CD4-positive, alpha-beta T cell treated with Interleukin-1 beta for 1 hour (primary cell): ENCODE results near the gene HMG20A.

Source experiments
- DNase-seq, 2 donors: peaks; one replicate each; pipeline ENCODE4 v3.0.0-alpha.2; 2020 to 2022

The HMG20A gene

GRCh38 chr15:77430652-77431051, 10.0 kb downstream of the HMG20A start:
- DNase-seq, result no peak

DNA sequence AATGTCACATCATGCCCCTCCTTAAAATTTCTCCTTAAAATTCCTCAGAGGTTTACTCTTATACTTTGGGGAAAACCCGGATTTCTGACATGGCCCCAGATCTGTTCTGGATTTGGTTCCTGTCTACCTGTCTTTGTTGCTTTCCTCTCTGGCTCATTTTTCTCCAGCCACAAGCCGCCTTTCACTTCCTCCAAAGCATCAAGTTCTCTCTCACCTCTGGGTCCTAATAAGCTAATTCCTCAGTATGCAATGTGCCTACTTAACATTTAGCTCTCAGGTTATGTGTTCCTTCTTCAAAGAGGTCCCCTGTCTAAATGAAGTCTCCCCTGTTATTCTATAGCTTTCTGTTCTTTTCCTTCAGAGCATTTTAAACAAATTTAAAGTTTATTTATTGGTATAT, 16.1 kb downstream of the HMG20A start:
- no peak for DNase-seq

DNA sequence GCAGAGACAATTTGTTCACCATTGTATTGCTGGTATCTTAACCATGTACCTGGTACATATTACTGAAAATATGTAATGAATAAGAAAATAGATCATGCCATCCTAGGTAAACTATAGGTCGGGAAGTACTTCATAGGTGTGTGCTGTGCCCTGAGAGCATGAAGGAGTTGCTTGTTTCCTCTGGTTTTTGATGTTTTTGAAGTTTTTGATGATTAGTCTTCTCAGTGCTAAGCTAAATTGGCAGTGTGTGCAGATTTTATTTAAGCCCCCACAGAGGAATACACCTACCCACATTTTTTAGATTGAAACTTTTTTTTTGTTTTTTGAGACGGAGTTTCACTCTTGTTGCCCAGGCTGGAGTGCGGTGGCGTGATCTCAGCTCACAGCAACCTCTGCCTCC, 16.6 kb downstream of the HMG20A start:
- no peak for DNase-seq

DNA sequence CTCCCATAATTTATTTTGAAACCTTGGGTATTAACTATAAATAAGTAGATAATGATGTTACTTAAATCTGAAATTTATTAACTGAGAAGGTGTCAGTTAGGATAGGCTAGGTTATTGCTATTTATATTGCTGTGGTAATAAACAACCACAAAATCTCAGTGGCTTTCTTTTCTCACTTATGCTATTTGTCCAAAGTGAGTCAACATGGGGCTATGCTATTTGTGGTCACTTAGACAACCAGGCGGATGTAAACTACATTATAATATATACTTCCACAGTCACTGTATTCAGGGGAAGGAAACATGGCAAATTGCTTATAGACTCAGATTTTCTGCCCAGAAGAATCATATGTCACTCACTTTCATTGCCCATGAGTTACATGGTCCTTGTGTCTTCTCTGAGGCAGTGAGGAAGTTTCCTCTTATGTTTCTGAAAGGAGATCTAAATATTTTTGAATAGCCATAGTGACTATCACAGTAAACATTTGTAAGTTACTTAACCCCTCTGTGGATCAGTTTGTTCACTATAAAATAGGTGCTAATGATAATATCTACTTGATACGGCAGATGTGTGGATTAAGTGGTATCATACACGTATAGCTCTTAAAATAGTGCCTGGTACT, 19.8 kb downstream of the HMG20A start:
- DNase-seq, result no peak

GRCh38 chr15:77446840-77447390, 26.2 kb downstream of the HMG20A start:
- DNase-seq, result no peak

DNA sequence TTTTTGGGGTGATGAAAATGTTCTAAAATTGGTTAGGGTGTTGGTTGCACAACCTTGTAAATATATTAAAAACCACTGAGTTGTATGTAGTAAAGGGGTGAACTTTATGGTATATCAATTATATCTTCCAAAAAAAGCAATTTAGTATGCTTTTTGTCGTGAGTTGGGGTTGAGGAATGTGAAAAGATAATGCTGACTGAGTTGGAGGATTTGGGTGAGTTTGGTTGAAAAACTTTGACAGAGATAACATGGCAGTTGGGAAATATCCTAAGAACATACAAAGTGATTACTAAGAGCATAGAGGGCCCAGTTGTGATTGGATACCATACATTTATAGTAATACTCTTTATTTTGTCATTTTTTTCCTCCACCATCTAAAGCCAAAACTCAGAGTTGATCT, 33.6 kb downstream of the HMG20A start:
- DNase-seq, result no peak

- no peak for DNase-seq
Observed at GRCh38 chr15:77454951-77455350, 34.3 kb downstream of the HMG20A start.

DNA sequence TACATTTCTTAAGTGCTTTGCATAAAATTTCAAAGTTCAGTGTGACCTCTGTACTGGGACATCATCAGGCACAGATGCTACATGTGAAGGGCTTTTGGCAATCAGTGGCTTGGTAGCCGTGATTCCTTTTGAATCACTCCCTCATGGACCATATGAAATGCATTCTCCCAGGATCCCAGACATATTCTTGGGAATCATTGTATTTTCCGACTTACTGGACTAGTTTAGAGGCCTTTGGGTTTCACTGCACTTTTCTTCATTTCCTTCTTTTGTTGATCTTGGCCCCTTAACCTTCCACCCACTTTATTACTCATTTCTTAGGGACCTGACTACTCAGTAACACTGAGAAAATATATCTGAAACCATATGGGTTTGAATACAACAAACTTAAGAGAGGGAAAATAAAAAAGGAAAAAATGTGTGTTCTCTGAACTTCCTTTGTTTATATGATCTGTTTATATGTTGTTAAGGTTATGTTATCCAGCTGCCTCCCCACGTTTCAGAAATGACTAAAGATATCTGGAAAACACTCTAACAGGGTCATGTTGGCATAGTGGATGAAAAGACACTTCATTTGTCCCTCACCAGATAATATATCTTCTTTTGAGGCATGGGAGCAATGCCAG, 35.1 kb downstream of the HMG20A start:
- DNase-seq, result no peak

- DNase-seq, result no peak
Observed at GRCh38 chr15:77456746-77457145, 36.1 kb downstream of the HMG20A start.

- DNase-seq, result no peak
Observed at GRCh38 chr15:77457191-77457904, 36.7 kb downstream of the HMG20A start.

DNA sequence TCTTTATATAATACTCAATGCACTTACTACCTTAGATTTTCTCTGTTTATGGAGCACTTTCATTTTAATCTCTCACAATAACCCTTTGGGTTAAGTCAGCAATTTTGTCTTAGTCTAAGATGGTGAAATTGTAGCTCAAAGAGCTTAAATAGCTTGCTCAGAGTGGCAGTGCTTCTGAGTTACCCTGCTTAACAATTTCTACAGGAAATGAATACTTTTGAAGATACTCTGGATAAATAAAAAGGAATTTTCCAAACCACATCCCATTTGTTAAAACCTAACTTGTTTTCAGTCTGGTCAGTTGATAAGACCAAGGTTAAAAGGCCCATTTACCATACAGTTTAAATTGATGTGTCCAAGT, 37.2 kb downstream of the HMG20A start:
- no peak for DNase-seq

DNA sequence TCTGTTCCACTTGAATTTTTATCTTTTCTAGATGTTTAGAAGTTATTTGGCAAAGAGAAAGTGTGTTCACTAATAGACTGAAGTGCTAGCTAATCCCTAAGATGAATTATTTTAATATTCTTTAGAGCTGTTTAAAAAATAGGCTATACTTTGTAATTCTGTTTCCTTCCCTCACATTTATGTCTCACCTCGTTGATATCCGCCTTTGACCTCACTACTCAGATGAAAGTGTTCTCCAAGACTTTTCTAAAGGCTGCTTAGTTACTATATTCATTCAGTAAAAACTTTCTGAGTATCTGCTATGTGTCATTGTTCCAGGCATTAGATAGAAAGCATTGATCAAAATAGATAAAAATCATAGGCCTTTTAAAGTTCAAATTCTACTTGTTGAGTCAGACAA, 38.3 kb downstream of the HMG20A start:
- no peak for DNase-seq

DNA sequence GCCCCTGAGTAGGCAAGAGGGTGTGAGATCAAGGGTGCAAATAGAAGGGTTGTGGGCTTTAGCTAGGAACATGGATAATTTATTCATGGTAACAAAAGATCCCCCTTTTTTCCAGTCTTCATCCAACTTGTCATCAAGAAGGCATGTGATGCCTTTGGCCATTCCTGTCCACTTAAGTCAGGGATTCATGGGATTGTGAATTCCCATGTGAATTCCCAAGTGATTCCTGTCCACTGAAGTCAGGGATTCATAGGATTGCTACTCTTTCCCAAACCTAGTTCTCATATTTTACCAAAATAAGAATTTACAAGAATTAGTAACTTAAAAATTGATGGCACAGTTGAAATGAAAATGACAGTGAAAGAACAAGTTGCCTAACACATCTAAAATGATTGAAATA, 40.8 kb downstream of the HMG20A start:
- no peak for DNase-seq

DNA sequence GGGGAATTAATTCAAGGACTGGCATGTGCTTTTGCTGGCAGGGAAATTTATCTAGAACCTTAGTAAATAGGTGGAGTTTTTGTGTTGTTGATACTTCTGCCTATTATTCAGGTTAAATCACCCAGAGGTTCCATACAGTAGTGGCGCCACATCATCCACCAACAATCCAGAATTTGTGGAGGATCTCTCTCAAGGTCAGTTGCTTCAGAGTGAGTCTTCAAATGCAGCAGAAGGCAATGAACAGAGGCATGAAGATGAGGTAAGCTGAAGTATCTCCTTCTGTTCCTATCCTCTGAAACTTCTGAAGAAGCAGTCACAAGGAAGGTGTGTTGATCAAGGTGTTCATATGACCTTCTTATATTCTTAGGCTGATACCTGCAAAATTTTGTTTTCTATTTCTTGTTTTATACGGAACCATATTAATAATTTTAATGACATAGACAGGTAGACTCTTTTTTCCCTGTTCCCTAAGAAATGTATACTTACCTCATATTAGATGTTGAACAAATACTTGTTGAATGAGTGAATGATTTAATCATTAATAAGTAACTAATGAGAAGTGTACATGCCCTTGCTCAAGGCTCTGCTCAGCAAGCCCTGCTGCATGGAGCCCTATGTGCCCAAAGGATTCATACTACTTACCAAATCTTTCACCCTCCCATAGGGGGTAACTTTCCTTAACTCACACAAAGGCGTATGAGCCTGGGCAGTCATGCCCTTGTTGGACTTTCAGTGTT, 43.6 kb downstream of the HMG20A start:
- no peak for DNase-seq

DNA sequence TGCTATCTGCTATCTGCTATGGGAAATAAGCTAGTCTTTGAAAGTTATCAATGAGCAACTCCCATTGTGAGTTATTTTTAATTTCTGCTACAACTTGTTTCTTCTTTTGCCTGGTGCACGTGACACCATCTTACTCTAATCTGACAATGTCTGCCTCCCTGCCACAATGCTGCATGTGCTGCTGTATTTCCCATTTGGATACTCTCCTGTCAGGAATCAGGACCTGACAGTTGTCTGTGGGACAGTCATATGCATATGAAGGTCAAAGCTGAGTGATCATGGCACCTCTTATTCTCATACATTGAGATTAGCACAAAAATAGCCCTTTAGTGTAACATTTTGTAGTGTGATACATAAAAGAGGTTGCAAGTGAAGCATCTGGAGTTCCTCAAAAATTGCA, 45.8 kb downstream of the HMG20A start:
- DNase-seq, result no peak

DNA sequence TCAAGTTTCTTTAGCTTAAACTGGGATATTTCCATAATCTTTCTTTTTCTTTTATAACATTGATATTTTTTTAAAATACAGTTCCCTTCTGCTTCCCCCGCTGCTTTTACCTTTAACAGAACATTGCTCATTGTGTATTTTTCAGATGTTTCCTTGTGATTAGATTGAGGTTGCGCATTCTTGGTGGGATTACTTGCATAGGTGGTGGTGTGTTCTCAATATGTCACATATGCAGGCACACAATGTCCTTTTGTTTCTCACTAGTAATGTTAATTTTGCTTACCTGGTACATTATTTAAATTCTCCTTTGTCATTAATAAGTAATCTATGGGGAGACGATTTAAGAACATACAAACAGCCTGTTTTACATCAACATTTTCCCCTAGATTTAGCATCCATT, 48.2 kb downstream of the HMG20A start:
- no peak for DNase-seq

DNA sequence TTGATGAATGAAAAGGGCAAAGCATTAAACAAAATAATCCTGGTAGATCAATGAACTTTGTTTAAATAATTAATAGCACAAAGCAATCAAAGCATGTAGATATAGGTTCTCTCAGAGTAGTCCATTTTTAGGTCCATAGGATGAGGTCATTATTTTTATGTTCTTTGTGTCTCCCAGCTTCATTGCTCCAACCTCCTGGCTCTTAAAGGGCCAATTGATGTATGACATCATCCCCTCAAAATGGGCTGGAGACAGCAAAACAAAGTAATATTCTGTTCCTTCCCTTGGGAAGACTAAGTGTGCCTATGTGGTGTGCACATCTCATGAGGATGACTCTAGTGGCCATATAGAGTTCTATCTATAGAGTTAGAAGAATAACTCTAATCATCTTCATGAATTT, 49.5 kb downstream of the HMG20A start:
- DNase-seq, result no peak

DNA sequence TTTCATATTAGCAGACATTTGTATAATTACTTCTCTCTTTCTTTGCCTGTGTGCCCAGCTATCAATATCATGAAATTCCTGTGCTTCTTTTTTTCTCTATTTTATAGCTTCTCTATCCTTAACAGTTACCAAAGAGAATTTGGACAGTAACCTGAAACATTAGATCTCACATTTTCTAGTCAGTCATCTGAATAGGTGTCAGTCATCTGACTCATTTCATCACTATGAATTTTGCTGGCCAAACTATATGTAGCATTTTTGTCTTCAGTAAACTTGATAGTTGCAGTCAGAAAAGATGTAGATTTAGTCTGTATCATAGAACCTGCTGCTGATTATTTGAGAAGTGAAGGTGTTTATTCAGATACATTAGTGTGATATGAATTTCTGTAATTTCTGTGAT, 52.6 kb downstream of the HMG20A start:
- no peak for DNase-seq

GRCh38 chr15:77474310-77474988, 53.8 kb downstream of the HMG20A start:
- no peak for DNase-seq

DNA sequence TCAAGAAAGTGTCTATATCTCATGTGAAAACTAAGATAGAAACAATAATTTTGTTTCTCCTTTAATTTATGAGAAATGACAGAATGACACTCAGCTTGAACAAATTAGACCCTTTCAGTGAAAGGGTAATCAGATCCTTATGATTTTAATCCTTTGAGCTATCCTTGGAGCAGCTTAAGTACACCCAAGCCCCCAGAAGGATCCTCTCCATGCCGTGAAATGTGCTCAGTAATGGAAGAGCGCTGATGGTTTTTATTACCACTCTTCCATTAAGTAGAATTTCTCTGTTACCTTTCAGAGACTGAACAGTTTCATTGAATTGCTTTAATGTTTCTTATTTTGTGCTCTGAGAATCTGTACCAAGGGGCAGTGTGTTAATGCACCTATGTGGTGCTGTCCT, 54.3 kb downstream of the HMG20A start:
- no peak for DNase-seq

DNA sequence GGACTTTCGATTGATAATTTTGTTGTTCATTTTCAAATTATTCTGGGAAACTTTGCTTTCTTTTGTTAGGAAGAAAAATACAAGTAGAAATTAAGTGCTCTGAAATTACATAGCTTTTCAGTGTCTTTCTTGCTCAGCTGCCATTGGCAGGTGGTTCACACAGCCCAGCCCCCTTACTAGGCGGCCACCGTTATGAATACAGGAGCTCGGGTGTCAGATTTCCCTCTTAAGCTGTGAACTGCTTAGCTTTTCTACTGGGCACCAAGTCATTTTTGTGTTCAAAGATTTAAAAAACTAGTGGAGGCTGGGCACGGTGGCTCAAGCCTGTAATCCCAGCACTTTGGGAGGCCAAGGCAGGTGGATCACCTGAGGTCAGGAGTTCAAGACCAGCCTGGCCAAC, 55.2 kb downstream of the HMG20A start:
- no peak for DNase-seq

DNA sequence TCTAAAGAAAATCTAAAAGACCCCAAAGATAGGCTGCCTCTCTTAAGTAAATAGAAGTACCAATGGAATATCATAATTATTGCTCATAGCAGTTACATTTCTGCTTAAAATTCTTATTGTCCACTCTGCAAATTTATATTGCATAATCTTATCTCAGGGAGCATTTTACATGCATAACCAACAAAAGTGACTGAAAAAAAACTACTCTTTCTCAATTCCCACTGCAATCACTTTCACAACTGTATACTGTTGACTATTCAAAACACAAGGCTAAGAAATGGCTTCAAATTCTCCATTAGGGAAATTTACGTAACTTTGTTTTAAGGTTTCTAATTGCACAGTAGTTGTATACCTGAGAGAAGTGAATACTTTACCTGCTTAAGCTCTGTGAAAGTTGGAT, 56.3 kb downstream of the HMG20A start:
- DNase-seq, result no peak

GRCh38 chr15:77478051-77478450, 57.4 kb downstream of the HMG20A start:
- no peak for DNase-seq
